H1 (cell line): ENCODE data around the gene SNAP25. TPM values are rescaled to one million over a fixed set of nuclear protein-coding genes. Genes with fewer than 3 reads are reported as not detected.

Source experiments
- CTCF ChIA-PET: fragments of 300-600 bp; sonication (Branson Sonifier 250); formaldehyde crosslinking; loops from one replicate; lab custom pipeline; 2021; ENCODE audit not compliant: partially characterized antibody; lab: Charles Lee
- POLR2A ChIA-PET: fragments of 300-600 bp; sonication (Branson Sonifier 250); formaldehyde crosslinking; loops from one replicate; lab custom pipeline; 2021; ENCODE audit warnings: inconsistent platforms; ENCODE audit not compliant: partially characterized antibody; lab: Charles Lee
- DNase-seq, 2 experiments: peaks; one replicate each; pipeline versions ENCODE4 v3.0.0 to v3.0.0-alpha.2; 2010 to 2022; ENCODE audit warnings: low spot score in 2 of 2, low read depth in 1 of 2, mixed read lengths in 1 of 2
- FAIRE-seq: peaks from 2 replicates; lab custom pipeline; 2011; peaks lifted over from hg19 to GRCh38; lab: Jason Lieb, UNC
- H2AFZ ChIP-seq: 2 replicates; pipeline ENCODE4 v1.8.1; 2012; ENCODE audit warnings: low read length, inconsistent platforms
- H2AK5ac ChIP-seq: 2 replicates; pipeline ENCODE4 v1.6.1; 2013; ENCODE audit warnings: low read depth, low read length
- H2BK120ac ChIP-seq: replicated peaks from 2 replicates; pipeline ENCODE3; 2013; ENCODE audit warnings: low read depth, low read length, inconsistent platforms
- H2BK12ac ChIP-seq: 2 replicates; pipeline ENCODE4 v1.6.1; 2013; ENCODE audit warnings: low read depth, low read length
- H2BK15ac ChIP-seq: 2 replicates; pipeline ENCODE4 v1.6.1; 2013; ENCODE audit warnings: low read length
- H2BK20ac ChIP-seq: 2 replicates; pipeline ENCODE4 v1.6.1; 2013; ENCODE audit warnings: low read length
- H2BK5ac ChIP-seq: 2 replicates; pipeline ENCODE4 v1.6.1; 2013; ENCODE audit warnings: low read depth, low read length
- H3K14ac ChIP-seq: 2 replicates; pipeline ENCODE4 v1.6.1; 2013; ENCODE audit warnings: inconsistent platforms; ENCODE audit not compliant: insufficient read length
- H3K18ac ChIP-seq: 2 replicates; pipeline ENCODE4 v1.6.1; 2013; ENCODE audit warnings: low read length; ENCODE audit errors: extremely low read depth
- H3K23ac ChIP-seq: 2 replicates; pipeline ENCODE4 v1.6.1; 2013; ENCODE audit warnings: inconsistent platforms; ENCODE audit not compliant: insufficient read length
- H3K23me2 ChIP-seq: 2 replicates; pipeline ENCODE4 v1.6.1; 2013; ENCODE audit warnings: low read depth, low read length
- H3K27ac ChIP-seq: 2 replicates; pipeline ENCODE4 v1.6.1; 2011; ENCODE audit warnings: low read depth, low read length, inconsistent platforms
- H3K27me3 ChIP-seq, 4 experiments: replicated peaks in 1 of 4; 1 replicate in 1 of 4; 2 replicates in 3 of 4; pipeline versions ENCODE4 v1.6.1 to v1.8.1; 2011 to 2013; ENCODE audit warnings: low read length in 3 of 4, mild to moderate bottlenecking in 3 of 4, inconsistent platforms in 2 of 4, mixed read lengths in 2 of 4, moderate library complexity in 1 of 4; ENCODE audit not compliant: control insufficient read depth in 3 of 4, insufficient read depth in 3 of 4; ENCODE audit errors: extremely low read depth in 1 of 4
- H3K36me3 ChIP-seq, 4 experiments: 2 replicates each; pipeline versions ENCODE4 v1.6.1 to v1.8.1; 2011 to 2013; ENCODE audit warnings: mild to moderate bottlenecking in 4 of 4, low read length in 3 of 4, moderate library complexity in 2 of 4, control low read depth in 1 of 4, inconsistent platforms in 1 of 4; ENCODE audit not compliant: insufficient read depth in 4 of 4, control insufficient read depth in 2 of 4
- H3K4ac ChIP-seq: replicated peaks from 2 replicates; pipeline ENCODE3; 2013; ENCODE audit warnings: low read length, low read depth, mixed read lengths, inconsistent platforms; ENCODE audit not compliant: insufficient read length
- H3K4me1 ChIP-seq, 4 experiments: replicated peaks in 1 of 4; 1 replicate in 1 of 4; 2 replicates in 3 of 4; pipeline versions ENCODE4 v1.6.1 to v1.8.1; 2011 to 2013; ENCODE audit warnings: low read length in 3 of 4, inconsistent platforms in 2 of 4, mixed read lengths in 1 of 4; ENCODE audit not compliant: insufficient read depth in 4 of 4, control insufficient read depth in 3 of 4
- H3K4me2 ChIP-seq, 2 experiments: 2 replicates each; pipeline versions ENCODE4 v1.6.1 to v1.8.1; 2011 to 2013; ENCODE audit warnings: low read depth in 2 of 2, low read length in 2 of 2, control low read depth in 1 of 2, inconsistent platforms in 1 of 2, mild to moderate bottlenecking in 1 of 2; ENCODE audit not compliant: insufficient read depth in 1 of 2
- H3K4me3 ChIP-seq, 4 experiments: fragments of 200-600, 300-600 bp in 1 of 4; sonication (generic), shearing (Covaris generic), sonication (Bioruptor Twin) in 1 of 4; 2 replicates each; pipeline versions ENCODE4 v1.5.1 to v1.8.1; 2011 to 2016; ENCODE audit warnings: low read length in 4 of 4, low read depth in 3 of 4, control low read depth in 2 of 4, inconsistent platforms in 2 of 4, mild to moderate bottlenecking in 2 of 4, mixed read lengths in 1 of 4, moderate library complexity in 1 of 4; ENCODE audit not compliant: insufficient read depth in 2 of 4; ENCODE audit errors: extremely low read depth in 1 of 4
- H3K56ac ChIP-seq: replicated peaks from 2 replicates; pipeline ENCODE3; 2013; ENCODE audit warnings: low read depth, mild to moderate bottlenecking, mixed read lengths, low read length, inconsistent platforms; ENCODE audit not compliant: insufficient read length
- H3K79me1 ChIP-seq: 2 replicates; pipeline ENCODE4 v1.6.1; 2013; ENCODE audit warnings: low read depth, low read length, control low read depth
- H3K79me2 ChIP-seq, 2 experiments: 2 replicates each; pipeline versions ENCODE4 v1.6.1 to v1.8.1; 2012 to 2013; ENCODE audit warnings: low read length in 2 of 2, mild to moderate bottlenecking in 2 of 2, inconsistent platforms in 1 of 2; ENCODE audit not compliant: insufficient read depth in 2 of 2, control insufficient read depth in 1 of 2
- H3K9ac ChIP-seq, 4 experiments: replicated peaks in 1 of 4; 1 replicate in 1 of 4; 2 replicates in 3 of 4; pipeline versions ENCODE4 v1.6.1 to v1.8.1; 2011 to 2013; ENCODE audit warnings: low read depth in 3 of 4, low read length in 3 of 4, control low read depth in 2 of 4, mild to moderate bottlenecking in 2 of 4, moderate library complexity in 2 of 4, inconsistent platforms in 1 of 4; ENCODE audit errors: extremely low read depth in 1 of 4
- H3K9me3 ChIP-seq, 2 experiments: 2 replicates each; pipeline versions ENCODE4 v1.6.1 to v1.8.1; 2012 to 2013; ENCODE audit warnings: mild to moderate bottlenecking in 2 of 2, moderate library complexity in 2 of 2, control low read depth in 1 of 2, inconsistent platforms in 1 of 2, low read depth in 1 of 2, low read length in 1 of 2, mixed read lengths in 1 of 2; ENCODE audit not compliant: insufficient read depth in 2 of 2
- H4K20me1 ChIP-seq, 2 experiments: replicated peaks in 1 of 2; 2 replicates each; pipeline versions ENCODE3 to v1.8.1; 2011 to 2013; ENCODE audit warnings: inconsistent platforms in 2 of 2, low read length in 2 of 2, mild to moderate bottlenecking in 1 of 2; ENCODE audit not compliant: insufficient read depth in 2 of 2, control insufficient read depth in 1 of 2
- H4K5ac ChIP-seq: 2 replicates; pipeline ENCODE4 v1.6.1; 2013; ENCODE audit warnings: low read length, low read depth, mixed read lengths, inconsistent platforms; ENCODE audit not compliant: insufficient read length
- H4K8ac ChIP-seq: 2 replicates; pipeline ENCODE4 v1.8.0; 2013; ENCODE audit warnings: mild to moderate bottlenecking, moderate library complexity, low read length, inconsistent platforms; ENCODE audit not compliant: insufficient read depth; ENCODE audit errors: extremely low read depth
- H4K91ac ChIP-seq: replicated peaks from 2 replicates; pipeline ENCODE3; 2013; ENCODE audit warnings: low read length, mixed read lengths, inconsistent platforms; ENCODE audit not compliant: insufficient read length
- JUND ChIP-seq: IDR thresholded peaks from 2 replicates; pipeline ENCODE4 v1.6.1; 2011; ENCODE audit warnings: mild to moderate bottlenecking, improper control_type of control experiment, low read length
- SIRT6 ChIP-seq: IDR thresholded peaks from one replicate; pipeline ENCODE4 v1.7.1; 2012; ENCODE audit warnings: low read length, inconsistent platforms
- TAF7 ChIP-seq: optimal IDR thresholded peaks from 2 replicates; pipeline ENCODE3; 2011; ENCODE audit warnings: low read depth, mild to moderate bottlenecking, inconsistent platforms, low read length, moderate library complexity, borderline replicate concordance
- TCF12 ChIP-seq: IDR thresholded peaks from 2 replicates; pipeline ENCODE4 v1.6.1; 2011; ENCODE audit warnings: low read depth, mild to moderate bottlenecking, low read length
- WGBS, 2 experiments: shearing (Covaris generic) in 1 of 2; methylation state at CpG; one replicate each; pipeline versions ENCODE4 v1.1.6 to v1.1.7; 2013 to 2015; ENCODE audit warnings: low lambda C conversion rate in 2 of 2, mixed read lengths in 2 of 2, inconsistent platforms in 1 of 2, low coverage in 1 of 2, missing lambda C conversion rate in 1 of 2; ENCODE audit not compliant: insufficient replicate concordance in 2 of 2, insufficient coverage in 1 of 2, insufficient read length in 1 of 2; ENCODE audit errors: extremely low coverage in 1 of 2, missing lambda C conversion rate in 1 of 2; 5-methylcytosine and 5-hydroxymethylcytosine counted together
- polyA plus RNA-seq, 7 experiments: library from polyadenylated mRNA; depleted of rRNA in 3 of 7; stranded (reverse) in 5 of 7; unstranded in 2 of 7; fragments of >200 nt in 5 of 7; fragments of 200-250 nt in 2 of 7; gene quantifications; 1 replicate in 5 of 7; 2 replicates in 1 of 7; 4 replicates in 1 of 7; pipeline versions ENCODE4 v1.2.1 to v1.2.3, GENCODE V29; 2011 to 2013; ENCODE audit warnings: missing spikeins in 2 of 7, mixed read lengths in 2 of 7
- total RNA-seq: library from RNA; stranded (reverse); fragmentation: NEBNext Ultra II Directional; extraction: Animal tissue kit (Norgen Biotek cat#: 25700); gene quantifications from 2 replicates; pipeline ENCODE4 v1.2.1, GENCODE V29; 2021

Gene SNAP25
- total and polyA plus RNA-seq, 2 of the 8 experiments (the other 6 are each of a cell fraction or from before 2014, with no cell fraction given) = 0.51 to 0.52 TPM

DNA sequence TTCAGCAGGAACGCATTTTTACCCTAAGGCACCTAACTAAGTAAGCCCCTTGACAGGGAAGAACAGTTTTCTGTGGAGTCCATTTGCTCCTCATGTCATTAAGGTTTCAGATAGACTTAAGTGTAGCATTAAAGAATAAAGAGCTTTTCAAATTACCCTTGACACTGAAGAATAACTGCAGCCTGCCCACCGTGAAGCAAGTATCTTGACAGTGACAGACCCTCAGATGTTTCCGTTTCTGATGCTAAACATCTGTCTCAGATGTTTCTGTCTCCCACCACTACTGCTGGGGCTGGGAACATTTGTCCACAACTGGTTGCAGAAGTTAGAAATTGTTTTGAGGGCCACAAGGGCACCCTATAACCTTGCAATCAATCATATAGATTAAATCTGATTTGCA, 50.0 kb downstream of the SNAP25 start:
- no peak overlapping the region for H3K4me2 ChIP-seq
- no peaks in the 10 kb centered on the region for H3K79me2 ChIP-seq
- ChIA-PET POLR2A (no interaction called here), CTCF (interaction anchor here (1.7 kb wide), 1 partner anchor 50 kb away, joined by 3 read pairs; no protein-coding TSS in a partner anchor)
- H4K8ac ChIP-seq = no peak overlapping the region
- H4K20me1 ChIP-seq = no peaks in the 10 kb centered on the region
- no peak overlapping the region for H3K14ac ChIP-seq
- no peak overlapping the region for H3K27ac ChIP-seq
- DNase-seq (no peak), FAIRE-seq (no peak)
- H3K36me3 ChIP-seq = no peaks in the 10 kb centered on the region
- no peak overlapping the region for H3K18ac ChIP-seq
- no peak overlapping the region for H2BK20ac ChIP-seq
- H3K56ac ChIP-seq = no peak overlapping the region
- no peak overlapping the region for H3K23ac ChIP-seq
- H2AFZ ChIP-seq = no peak overlapping the region
- H2BK120ac ChIP-seq = no peak overlapping the region
- H3K79me1 ChIP-seq = no peaks in the 10 kb centered on the region
- H3K23me2 ChIP-seq = no peaks in the 10 kb centered on the region
- H3K4me3 ChIP-seq = no peak overlapping the region
- no peak overlapping the region for H3K9ac ChIP-seq
- H2BK15ac ChIP-seq = no peak overlapping the region
- H4K91ac ChIP-seq = no peak overlapping the region
- H4K5ac ChIP-seq = no peak overlapping the region
- H3K4ac ChIP-seq = no peak overlapping the region
- H3K27me3 ChIP-seq = no peaks in the 10 kb centered on the region
- H3K4me1 ChIP-seq = peaks cover 0 to 4% (median under 1%) of the 10 kb centered on the region in 4 experiments; a peak in 3 of 7 replicates
- no peak overlapping the region for H2BK12ac ChIP-seq
- WGBS, 2 experiments = 83% methylated on average over 3 of the region's 3 CpGs; no CpG with 5 or more reads in 1 of the 2 experiments
- H2AK5ac ChIP-seq = no peak overlapping the region
- no peak overlapping the region for H2BK5ac ChIP-seq
- no peaks in the 10 kb centered on the region for H3K9me3 ChIP-seq
- TF ChIP-seq SIRT6 (no peak), TAF7 (no peak), TCF12 (no peak), JUND (no peak)
